Activated naive CD8-positive, alpha-beta T cell treated with anti-CD3 and anti-CD28 coated beads, Interleukin-2, amount 50 U/mL, for 24 hours (primary cell): Measurements from ENCODE around the gene SGIP1.

Source experiments
- ATAC-seq: fragments of 150-1000 bp; cut with Tn5 transposase; one replicate; pipeline ENCODE4 v1.10.0; 2021
- DNase-seq: peaks from one replicate; pipeline ENCODE4 v3.0.0; 2021
- H3K27ac Mint-ChIP-seq: one replicate; pipeline ENCODE4 v1.8.0; 2021; ENCODE audit warnings: mild to moderate bottlenecking, mixed read lengths
- H3K27me3 Mint-ChIP-seq: one replicate; pipeline ENCODE4 v1.8.0; 2021; ENCODE audit warnings: mixed read lengths
- H3K36me3 Mint-ChIP-seq: one replicate; pipeline ENCODE4 v1.8.0; 2021; ENCODE audit warnings: low read depth, mixed read lengths
- H3K4me1 Mint-ChIP-seq: one replicate; pipeline ENCODE4 v1.8.0; 2021; ENCODE audit warnings: mixed read lengths
- H3K4me3 Mint-ChIP-seq: one replicate; pipeline ENCODE4 v1.8.0; 2021; ENCODE audit warnings: mild to moderate bottlenecking, moderate library complexity, mixed read lengths
- H3K9me3 Mint-ChIP-seq: one replicate; pipeline ENCODE4 v1.8.0; 2021; ENCODE audit warnings: mixed read lengths

The SGIP1 gene

DNA sequence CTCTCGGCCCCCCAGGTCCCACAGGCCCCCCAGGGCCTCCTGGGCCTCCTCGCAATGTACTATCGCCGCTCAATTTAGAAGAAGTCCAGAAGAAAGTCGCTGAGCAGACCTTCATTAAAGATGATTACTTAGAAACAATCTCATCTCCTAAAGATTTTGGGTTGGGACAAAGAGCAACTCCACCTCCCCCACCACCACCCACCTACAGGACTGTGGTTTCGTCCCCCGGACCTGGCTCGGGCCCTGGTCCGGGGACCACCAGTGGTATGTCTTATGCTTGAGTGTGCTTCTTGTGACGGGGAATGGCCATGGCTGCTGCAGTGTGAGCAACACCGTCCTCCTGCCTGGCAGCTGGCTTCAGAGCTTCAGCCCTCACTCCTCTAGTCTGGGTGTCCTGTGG lies 148.2 kb downstream of the SGIP1 start:
- Mint-ChIP-seq H3K9me3 (no peaks in the 10 kb centered on the region), H3K27ac (no peak overlapping the region), H3K27me3 (no peaks in the 10 kb centered on the region), H3K4me3 (no peak overlapping the region), H3K36me3 (no peaks in the 10 kb centered on the region), H3K4me1 (no peaks in the 10 kb centered on the region)
- DNase-seq (no peak), ATAC-seq (no peak)

DNA sequence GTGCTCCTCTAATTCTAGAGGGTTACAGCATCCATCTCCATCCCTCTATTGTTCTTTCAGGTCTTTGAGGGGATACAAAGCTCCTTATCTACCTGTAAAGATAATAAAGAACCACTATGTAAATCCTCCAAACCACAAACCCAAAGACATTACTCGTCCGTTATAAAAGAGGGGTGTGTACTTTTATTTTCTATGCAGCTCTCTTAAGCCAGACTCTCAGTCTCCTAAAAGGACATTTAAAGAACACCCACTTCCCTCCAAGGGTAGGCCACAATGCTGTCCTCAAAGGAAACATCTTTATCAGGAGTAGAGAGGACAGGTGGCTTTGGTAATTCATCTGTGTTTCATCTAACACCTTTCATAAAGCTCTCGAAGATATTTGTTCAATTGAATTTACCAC lies 150.4 kb downstream of the SGIP1 start:
- H3K9me3 Mint-ChIP-seq: no peaks in the 10 kb centered on the region
- H3K4me3 Mint-ChIP-seq: no peak overlapping the region
- H3K4me1 Mint-ChIP-seq: no peaks in the 10 kb centered on the region
- ATAC-seq (no peak), DNase-seq (no peak)
- H3K27me3 Mint-ChIP-seq: no peaks in the 10 kb centered on the region
- no peak overlapping the region for H3K27ac Mint-ChIP-seq
- no peaks in the 10 kb centered on the region for H3K36me3 Mint-ChIP-seq

- ATAC-seq: no peak
- Mint-ChIP-seq H3K4me3 (no peak overlapping the region), H3K36me3 (no peaks in the 10 kb centered on the region), H3K4me1 (no peaks in the 10 kb centered on the region), H3K27me3 (no peaks in the 10 kb centered on the region), H3K9me3 (no peaks in the 10 kb centered on the region), H3K27ac (no peak overlapping the region)
- no peak for DNase-seq
Measured at GRCh38 chr1:66685265-66685664, 151.3 kb downstream of the SGIP1 start.

DNA sequence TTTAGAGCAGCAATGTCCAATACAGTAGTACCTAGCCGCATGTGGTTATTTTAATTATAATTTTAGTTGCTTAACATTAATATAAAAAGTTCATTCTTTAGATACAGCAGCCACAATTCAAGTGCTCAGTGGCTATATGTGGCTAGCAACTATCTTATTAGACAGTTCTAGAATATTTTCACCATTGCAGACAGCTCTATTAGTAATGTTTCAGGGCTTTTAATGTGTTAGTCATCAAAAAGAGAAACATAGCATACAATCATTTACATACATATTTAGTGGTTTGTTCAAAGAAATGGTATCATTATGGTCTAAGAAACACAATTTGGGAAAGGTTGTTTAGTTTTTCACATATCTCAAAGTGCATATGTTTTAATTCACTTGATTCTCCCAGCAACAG lies 151.7 kb downstream of the SGIP1 start:
- no peaks in the 10 kb centered on the region for H3K4me1 Mint-ChIP-seq

GRCh38 chr1:66686406-66686805 lies 152.5 kb downstream of the SGIP1 start:
- Mint-ChIP-seq H3K27ac (no peak overlapping the region), H3K4me3 (no peak overlapping the region), H3K9me3 (no peaks in the 10 kb centered on the region), H3K27me3 (no peaks in the 10 kb centered on the region), H3K4me1 (no peaks in the 10 kb centered on the region), H3K36me3 (no peaks in the 10 kb centered on the region)
- DNase-seq: no peak
- no peak for ATAC-seq

More for the DNA sequence above, 151.7 kb downstream of the SGIP1 start:
- ATAC-seq (no peak), DNase-seq (no peak)
- H3K9me3 Mint-ChIP-seq: no peaks in the 10 kb centered on the region
- no peak overlapping the region for H3K27ac Mint-ChIP-seq
- no peaks in the 10 kb centered on the region for H3K27me3 Mint-ChIP-seq
- no peaks in the 10 kb centered on the region for H3K36me3 Mint-ChIP-seq
- H3K4me3 Mint-ChIP-seq: no peak overlapping the region

DNA sequence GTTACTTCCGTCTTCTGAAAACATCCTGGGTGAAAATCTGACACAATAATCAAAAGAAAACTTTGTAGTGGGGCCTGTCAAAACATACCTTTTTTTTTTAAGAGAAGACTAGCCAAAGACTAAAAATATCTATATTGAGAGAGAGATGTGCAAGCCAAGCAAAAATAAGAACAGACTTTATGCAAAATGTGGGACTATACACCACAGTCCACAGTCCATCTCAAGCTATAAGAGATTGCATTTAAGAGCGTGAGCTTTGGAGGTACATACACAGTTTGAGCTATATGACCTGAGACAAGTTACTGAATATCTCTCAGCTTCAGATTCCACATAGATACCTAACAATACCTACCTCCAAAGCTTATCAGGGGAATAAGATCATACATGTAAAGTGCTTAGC lies 153.4 kb downstream of the SGIP1 start:
- H3K4me1 Mint-ChIP-seq: no peaks in the 10 kb centered on the region
- no peak for ATAC-seq
- no peaks in the 10 kb centered on the region for H3K9me3 Mint-ChIP-seq
- no peaks in the 10 kb centered on the region for H3K36me3 Mint-ChIP-seq
- H3K27ac Mint-ChIP-seq: no peak overlapping the region
- no peak overlapping the region for H3K4me3 Mint-ChIP-seq
- H3K27me3 Mint-ChIP-seq: no peaks in the 10 kb centered on the region
- DNase-seq: no peak

GRCh38 chr1:66690666-66691381 lies 156.9 kb downstream of the SGIP1 start:
- DNase-seq (no peak), ATAC-seq (no peak)
- no peak overlapping the region for H3K4me3 Mint-ChIP-seq
- H3K27ac Mint-ChIP-seq: no peak overlapping the region
- H3K9me3 Mint-ChIP-seq: no peaks in the 10 kb centered on the region
- no peaks in the 10 kb centered on the region for H3K36me3 Mint-ChIP-seq
- H3K4me1 Mint-ChIP-seq: no peaks in the 10 kb centered on the region
- peaks cover 6% of the 10 kb centered on the region for H3K27me3 Mint-ChIP-seq

DNA sequence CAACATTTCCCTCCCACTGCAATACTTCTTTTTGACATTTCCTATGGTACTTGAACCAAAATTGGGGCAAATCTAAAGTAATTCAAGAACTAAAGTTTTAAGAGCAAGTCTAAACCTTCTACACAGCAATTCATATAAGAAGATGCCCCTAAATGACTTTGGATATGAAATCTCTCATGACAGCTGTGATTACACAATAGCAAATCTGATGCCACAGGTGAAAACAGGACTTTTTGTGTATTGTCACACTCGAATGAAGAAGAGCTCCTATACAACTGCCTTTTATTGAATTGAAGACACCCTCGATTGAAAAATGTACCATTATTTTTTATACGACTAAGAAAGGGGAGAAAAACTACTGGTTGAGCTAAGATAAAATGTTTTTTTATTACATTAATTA lies 158.7 kb downstream of the SGIP1 start:
- H3K27ac Mint-ChIP-seq: no peak overlapping the region
- no peak for DNase-seq
- ATAC-seq: no peak
- no peaks in the 10 kb centered on the region for H3K36me3 Mint-ChIP-seq
- peaks cover 6% of the 10 kb centered on the region for H3K27me3 Mint-ChIP-seq
- H3K9me3 Mint-ChIP-seq: no peaks in the 10 kb centered on the region
- no peak overlapping the region for H3K4me3 Mint-ChIP-seq
- no peaks in the 10 kb centered on the region for H3K4me1 Mint-ChIP-seq

- DNase-seq (no peak), ATAC-seq (no peak)
- Mint-ChIP-seq H3K27ac (no peak overlapping the region), H3K4me1 (no peaks in the 10 kb centered on the region), H3K27me3 (peaks cover 6% of the 10 kb centered on the region), H3K9me3 (no peaks in the 10 kb centered on the region), H3K4me3 (no peak overlapping the region), H3K36me3 (no peaks in the 10 kb centered on the region)
Measured at GRCh38 chr1:66693856-66694255, 159.9 kb downstream of the SGIP1 start.

- no peaks in the 10 kb centered on the region for H3K9me3 Mint-ChIP-seq
- DNase-seq: no peak
- H3K36me3 Mint-ChIP-seq: no peaks in the 10 kb centered on the region
- ATAC-seq: no peak
- H3K27ac Mint-ChIP-seq: no peak overlapping the region
- peaks cover 6% of the 10 kb centered on the region for H3K27me3 Mint-ChIP-seq
- no peak overlapping the region for H3K4me3 Mint-ChIP-seq
- H3K4me1 Mint-ChIP-seq: no peaks in the 10 kb centered on the region
Measured at GRCh38 chr1:66695116-66695515, 161.2 kb downstream of the SGIP1 start.

- Mint-ChIP-seq H3K4me1 (no peaks in the 10 kb centered on the region), H3K27me3 (peaks cover 8% of the 10 kb centered on the region), H3K9me3 (no peaks in the 10 kb centered on the region), H3K27ac (no peak overlapping the region), H3K36me3 (no peaks in the 10 kb centered on the region), H3K4me3 (no peak overlapping the region)
- DNase-seq (no peak), ATAC-seq (no peak)
Measured at GRCh38 chr1:66696771-66697170, 162.8 kb downstream of the SGIP1 start.

- Mint-ChIP-seq H3K27ac (no peak overlapping the region), H3K4me1 (no peaks in the 10 kb centered on the region), H3K4me3 (no peak overlapping the region), H3K36me3 (no peaks in the 10 kb centered on the region), H3K27me3 (peaks cover 7% of the 10 kb centered on the region), H3K9me3 (no peaks in the 10 kb centered on the region)
- ATAC-seq (no peak), DNase-seq (no peak)
Measured at GRCh38 chr1:66699213-66699612, 165.3 kb downstream of the SGIP1 start.

DNA sequence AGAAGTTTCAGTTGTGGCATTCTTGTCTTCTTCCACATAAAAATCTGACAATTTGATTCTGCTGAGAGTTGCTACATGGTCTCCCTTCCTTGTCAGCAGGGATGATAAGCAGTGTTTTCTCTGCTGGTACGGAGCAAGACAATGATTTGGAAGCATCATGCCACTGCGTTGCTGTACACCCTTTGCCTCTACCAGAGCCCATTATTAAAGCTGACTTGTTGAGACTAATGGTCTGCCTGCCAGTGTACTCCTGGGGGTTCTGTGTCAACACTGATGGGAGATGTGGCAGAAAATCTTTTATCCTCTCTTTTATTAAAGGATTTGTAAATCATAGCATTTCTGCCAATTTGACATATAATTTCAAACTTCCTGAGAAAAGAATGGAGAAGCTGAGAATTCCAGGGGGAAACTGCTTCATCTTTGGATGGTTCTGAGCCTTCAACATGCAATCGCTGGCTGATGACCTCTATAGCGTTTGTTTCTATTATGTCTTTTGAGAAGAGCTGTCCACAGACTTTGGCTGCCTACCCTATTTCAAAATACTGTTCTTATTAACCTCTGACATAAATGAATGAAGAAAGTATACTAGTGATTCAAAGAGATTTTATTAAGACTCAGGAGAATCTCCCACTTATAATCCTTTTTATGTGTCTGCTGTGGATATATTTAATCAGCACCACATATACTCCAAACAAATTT lies 170.4 kb downstream of the SGIP1 start:
- Mint-ChIP-seq H3K36me3 (no peaks in the 10 kb centered on the region), H3K27ac (no peak overlapping the region), H3K9me3 (no peaks in the 10 kb centered on the region), H3K27me3 (peaks cover 9% of the 10 kb centered on the region), H3K4me1 (no peaks in the 10 kb centered on the region), H3K4me3 (no peak overlapping the region)
- ATAC-seq: no peak
- no peak for DNase-seq

DNA sequence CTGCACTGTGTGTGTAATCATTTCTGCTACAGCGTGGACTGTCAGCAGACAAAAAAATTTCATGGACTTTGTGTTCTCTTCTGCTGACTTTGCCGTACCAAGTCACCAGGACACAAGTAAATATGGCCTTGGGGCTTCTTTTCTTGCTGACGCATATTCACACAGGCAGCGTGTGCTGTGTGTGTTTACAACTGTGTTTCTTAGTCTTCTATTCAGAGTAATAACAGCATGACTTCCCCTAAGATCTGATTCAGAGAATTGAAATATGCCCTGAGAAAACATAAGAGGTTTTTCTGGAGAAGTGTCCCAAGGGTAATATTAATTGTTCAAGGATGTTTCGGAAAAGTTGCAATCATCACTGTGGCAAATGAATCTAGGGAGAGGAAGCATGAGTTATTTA lies 171.2 kb downstream of the SGIP1 start:
- H3K27me3 Mint-ChIP-seq: peaks cover 9% of the 10 kb centered on the region
- no peak for DNase-seq
- no peak for ATAC-seq

DNA sequence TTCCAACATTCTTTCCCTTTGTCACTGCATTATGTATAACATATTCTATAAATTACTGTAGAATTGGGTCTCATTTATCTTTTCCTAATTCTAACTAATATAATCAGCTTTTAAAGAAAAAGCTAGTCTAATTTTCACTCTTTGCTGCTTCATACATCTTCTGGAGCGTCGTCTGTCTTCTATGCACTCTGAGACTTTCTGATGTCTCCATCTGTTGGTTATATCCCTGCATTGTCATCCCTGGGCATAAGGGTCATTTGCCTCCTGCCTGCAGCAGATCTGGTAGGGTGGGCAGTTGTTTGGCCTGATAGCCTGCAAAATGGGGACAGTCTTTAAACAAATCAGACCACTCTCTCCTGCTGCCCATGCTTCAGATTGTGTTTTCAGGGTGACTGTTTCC lies 177.5 kb downstream of the SGIP1 start:
- no peak overlapping the region for H3K27ac Mint-ChIP-seq
- H3K4me1 Mint-ChIP-seq: no peaks in the 10 kb centered on the region
- peaks cover 6% of the 10 kb centered on the region for H3K27me3 Mint-ChIP-seq
- no peak for DNase-seq
- no peak overlapping the region for H3K4me3 Mint-ChIP-seq
- H3K36me3 Mint-ChIP-seq: no peaks in the 10 kb centered on the region
- no peaks in the 10 kb centered on the region for H3K9me3 Mint-ChIP-seq
- no peak for ATAC-seq

More for the DNA sequence above, 171.2 kb downstream of the SGIP1 start:
- Mint-ChIP-seq H3K4me1 (no peaks in the 10 kb centered on the region), H3K9me3 (no peaks in the 10 kb centered on the region), H3K36me3 (no peaks in the 10 kb centered on the region), H3K4me3 (no peak overlapping the region), H3K27ac (no peak overlapping the region)
